Fibroblast of the aortic adventitia (primary cell): ENCODE measurements around the gene PTGFRN. TPM values are rescaled to one million over a fixed set of nuclear protein-coding genes. Genes with fewer than 3 reads are reported as not detected.

Experiments
- DNase-seq: peaks from one replicate; pipeline ENCODE4 v3.0.0-alpha.2; 2010; ENCODE audit warnings: low read depth
- H3K4me3 ChIP-seq: 2 replicates; pipeline ENCODE4 v1.5.1; 2011; ENCODE audit warnings: low read depth, mild to moderate bottlenecking, control low read depth, low read length, moderate library complexity
- total RNA-seq: library from RNA; depleted of rRNA; stranded (reverse); fragments of >200 nt; gene quantifications from 2 replicates; pipeline ENCODE4 v1.2.3, GENCODE V29; 2012; ENCODE audit warnings: low replicate concordance
- TF ChIP-seq, protein P1 (sequence below): IDR thresholded peaks from 2 replicates; pipeline ENCODE4 v1.5.1; 2011; ENCODE audit warnings: mild to moderate bottlenecking, low read length, control low read depth, inconsistent platforms; ENCODE audit not compliant: insufficient read depth

Gene PTGFRN
- total RNA-seq, 1 donor: 39.8 TPM

DNA sequence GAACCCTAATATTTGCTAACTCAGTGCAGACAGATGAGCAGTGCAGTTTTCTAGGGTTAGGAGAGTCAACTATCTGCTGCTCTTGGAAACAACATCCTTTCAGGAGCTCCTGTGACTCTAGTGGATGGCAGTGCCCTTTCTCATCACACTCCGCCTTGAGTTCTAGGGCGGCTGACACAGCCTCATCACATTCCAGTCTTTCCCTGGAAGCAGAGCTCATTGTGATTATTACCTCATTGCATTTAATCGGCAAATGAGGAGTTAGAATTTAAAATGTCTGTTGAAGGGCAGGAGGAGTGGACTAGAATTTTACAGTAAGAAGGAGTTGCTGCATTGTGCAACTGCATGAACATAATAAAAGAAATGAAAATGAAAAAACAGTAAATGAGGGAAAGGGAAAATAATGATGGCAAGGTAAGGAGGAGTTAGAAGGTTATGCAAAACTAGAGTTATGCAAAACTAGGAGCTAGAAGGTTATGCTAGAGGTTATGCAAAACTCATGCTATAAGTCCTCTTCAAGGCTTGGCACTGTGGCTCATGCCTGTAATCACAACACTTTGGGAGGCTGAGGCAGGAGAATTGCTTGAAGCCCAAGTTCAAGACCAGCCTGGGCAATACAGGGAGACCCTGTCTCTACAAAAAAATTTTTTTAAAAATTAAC, 6.9 kb upstream of the PTGFRN start:
- DNase-seq: no peak
- no peak overlapping the region for H3K4me3 ChIP-seq
- TF ChIP-seq, protein P1, sequence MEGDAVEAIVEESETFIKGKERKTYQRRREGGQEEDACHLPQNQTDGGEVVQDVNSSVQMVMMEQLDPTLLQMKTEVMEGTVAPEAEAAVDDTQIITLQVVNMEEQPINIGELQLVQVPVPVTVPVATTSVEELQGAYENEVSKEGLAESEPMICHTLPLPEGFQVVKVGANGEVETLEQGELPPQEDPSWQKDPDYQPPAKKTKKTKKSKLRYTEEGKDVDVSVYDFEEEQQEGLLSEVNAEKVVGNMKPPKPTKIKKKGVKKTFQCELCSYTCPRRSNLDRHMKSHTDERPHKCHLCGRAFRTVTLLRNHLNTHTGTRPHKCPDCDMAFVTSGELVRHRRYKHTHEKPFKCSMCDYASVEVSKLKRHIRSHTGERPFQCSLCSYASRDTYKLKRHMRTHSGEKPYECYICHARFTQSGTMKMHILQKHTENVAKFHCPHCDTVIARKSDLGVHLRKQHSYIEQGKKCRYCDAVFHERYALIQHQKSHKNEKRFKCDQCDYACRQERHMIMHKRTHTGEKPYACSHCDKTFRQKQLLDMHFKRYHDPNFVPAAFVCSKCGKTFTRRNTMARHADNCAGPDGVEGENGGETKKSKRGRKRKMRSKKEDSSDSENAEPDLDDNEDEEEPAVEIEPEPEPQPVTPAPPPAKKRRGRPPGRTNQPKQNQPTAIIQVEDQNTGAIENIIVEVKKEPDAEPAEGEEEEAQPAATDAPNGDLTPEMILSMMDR: no peak

- peak; percentile 31 for DNase-seq
- TF ChIP-seq, protein P1: no peak
- H3K4me3 ChIP-seq: no peak overlapping the region
These were observed 4.9 kb upstream of the PTGFRN start for GRCh38 chr1:116904791-116905320.

DNA sequence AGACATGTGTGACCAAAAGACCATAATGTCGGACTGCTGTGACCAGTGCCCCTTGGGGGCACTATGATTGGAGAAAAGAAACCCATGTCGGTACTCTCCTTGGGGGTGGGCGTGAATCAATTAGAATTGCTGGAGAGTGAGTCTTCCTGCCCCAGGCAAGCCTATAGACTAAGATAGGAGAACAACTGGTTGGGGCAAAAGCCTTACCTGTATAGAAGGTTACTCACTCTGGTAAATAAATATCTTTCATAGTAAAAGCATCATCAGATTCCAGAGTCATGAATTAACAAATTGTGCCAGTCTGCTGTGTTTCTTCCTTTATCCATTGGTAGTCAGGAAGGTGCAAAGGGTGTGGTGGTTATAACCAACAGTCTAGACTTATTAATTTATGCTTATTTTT, 2.9 kb upstream of the PTGFRN start:
- TF ChIP-seq, protein P1: no peak
- no peak for DNase-seq
- no peak overlapping the region for H3K4me3 ChIP-seq

GRCh38 chr1:116907351-116907750, 2.4 kb upstream of the PTGFRN start:
- H3K4me3 ChIP-seq: no peak overlapping the region
- no peak for DNase-seq
- TF ChIP-seq, protein P1: no peak

- H3K4me3 ChIP-seq: no peak overlapping the region
- TF ChIP-seq, protein P1: no peak
- no peak for DNase-seq
These were observed 1.4 kb upstream of the PTGFRN start for GRCh38 chr1:116908266-116908665.

DNA sequence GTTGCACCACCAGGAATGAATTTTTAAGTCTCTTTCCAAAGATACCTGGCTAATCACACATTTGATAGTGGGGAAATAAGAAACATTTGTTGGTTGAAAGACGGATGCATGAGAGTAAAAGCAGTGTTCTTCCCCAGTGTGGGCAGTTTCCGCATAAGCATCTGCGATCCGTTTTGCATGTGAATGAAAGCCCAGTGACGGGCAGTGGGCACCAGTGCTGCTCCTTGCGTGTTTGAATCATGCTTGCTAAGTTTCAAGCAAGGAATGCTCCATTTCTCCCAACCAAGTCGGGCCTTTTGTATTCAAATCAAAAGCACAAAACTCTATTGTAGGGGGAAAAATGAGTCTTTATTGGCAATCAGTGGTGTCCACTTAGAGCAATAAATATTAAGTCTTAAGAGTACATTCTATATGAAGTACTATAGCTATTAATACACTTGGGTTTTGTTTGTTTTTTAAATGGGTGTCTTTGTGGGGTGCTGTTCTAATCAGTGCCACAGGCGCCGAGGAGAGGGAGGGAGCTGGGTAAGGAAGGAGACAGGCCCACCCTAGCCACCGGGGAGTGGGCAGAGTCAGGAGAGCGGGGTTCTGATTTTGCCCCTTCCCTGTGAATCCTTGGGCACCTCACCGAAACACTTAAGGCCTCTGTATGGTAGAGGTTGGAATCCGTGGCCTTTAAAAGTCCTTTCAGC, 750 bp upstream of the PTGFRN start:
- DNase-seq: no peak
- TF ChIP-seq, protein P1: no peak
- peak overlapping the region; percentile 74 for H3K4me3 ChIP-seq
